Fibroblast of the aortic adventitia (primary cell): ENCODE data around the gene FCHSD2. TPM values are rescaled to one million over a fixed set of nuclear protein-coding genes. Genes with fewer than 3 reads are reported as not detected.

Experiments
- DNase-seq: peaks from one replicate; pipeline ENCODE4 v3.0.0-alpha.2; 2010; ENCODE audit warnings: low read depth
- H3K4me3 ChIP-seq: 2 replicates; pipeline ENCODE4 v1.5.1; 2011; ENCODE audit warnings: low read depth, mild to moderate bottlenecking, control low read depth, low read length, moderate library complexity
- CTCF ChIP-seq: IDR thresholded peaks from 2 replicates; pipeline ENCODE4 v1.5.1; 2011; ENCODE audit warnings: mild to moderate bottlenecking, low read length, control low read depth, inconsistent platforms; ENCODE audit not compliant: insufficient read depth
- total RNA-seq: library from RNA; depleted of rRNA; stranded (reverse); fragments of >200 nt; gene quantifications from 2 replicates; pipeline ENCODE4 v1.2.3, GENCODE V29; 2012; ENCODE audit warnings: low replicate concordance

FCHSD2 gene
- total RNA-seq, 1 donor, result 11.3 TPM

- no peak for TF ChIP-seq CTCF
- no peak for DNase-seq
- no peak overlapping the region for H3K4me3 ChIP-seq
Observed at GRCh38 chr11:73024639-73025038, 117.5 kb downstream of the FCHSD2 start.

GRCh38 chr11:73019996-73020395 lies 122.1 kb downstream of the FCHSD2 start:
- TF ChIP-seq CTCF, result no peak
- H3K4me3 ChIP-seq, result no peak overlapping the region
- no peak for DNase-seq

GRCh38 chr11:73019449-73019848 lies 122.7 kb downstream of the FCHSD2 start:
- no peak for DNase-seq
- TF ChIP-seq CTCF, result no peak
- H3K4me3 ChIP-seq, result no peak overlapping the region

GRCh38 chr11:73018856-73019255 lies 123.3 kb downstream of the FCHSD2 start:
- DNase-seq, result no peak
- TF ChIP-seq CTCF, result no peak
- no peak overlapping the region for H3K4me3 ChIP-seq

- TF ChIP-seq CTCF, result no peak
- no peak overlapping the region for H3K4me3 ChIP-seq
- no peak for DNase-seq
Observed at GRCh38 chr11:73017024-73017751, 124.9 kb downstream of the FCHSD2 start.

GRCh38 chr11:73013021-73013420 lies 129.1 kb downstream of the FCHSD2 start:
- no peak overlapping the region for H3K4me3 ChIP-seq
- DNase-seq, result no peak
- TF ChIP-seq CTCF, result no peak

- H3K4me3 ChIP-seq, result no peak overlapping the region
- no peak for DNase-seq
- no peak for TF ChIP-seq CTCF
Observed at GRCh38 chr11:73012121-73012863, 129.8 kb downstream of the FCHSD2 start.
